ENCODE results near the gene MPC1.
A peak's percentile ranks its signal among the peaks of the same experiment; 100 is the strongest.

The MPC1 gene

GRCh38 chr6:166382933-166383801, at the start of gene MPC1:
TSS of gene MPC1 (minus strand) at chr6:166382940. CDS start at chr6:166382876, 64 bp downstream.
- peak; percentile 95 to 99 (median 98) for DNase-seq

- DNase-seq = no peak
These were observed 47.5 kb upstream of the MPC1 start for GRCh38 chr6:166430269-166430668.

GRCh38 chr6:166424431-166424830, 41.7 kb upstream of the MPC1 start:
- no peak for DNase-seq

- DNase-seq = no peak
These were observed 41.0 kb upstream of the MPC1 start for GRCh38 chr6:166423781-166424180.

DNA sequence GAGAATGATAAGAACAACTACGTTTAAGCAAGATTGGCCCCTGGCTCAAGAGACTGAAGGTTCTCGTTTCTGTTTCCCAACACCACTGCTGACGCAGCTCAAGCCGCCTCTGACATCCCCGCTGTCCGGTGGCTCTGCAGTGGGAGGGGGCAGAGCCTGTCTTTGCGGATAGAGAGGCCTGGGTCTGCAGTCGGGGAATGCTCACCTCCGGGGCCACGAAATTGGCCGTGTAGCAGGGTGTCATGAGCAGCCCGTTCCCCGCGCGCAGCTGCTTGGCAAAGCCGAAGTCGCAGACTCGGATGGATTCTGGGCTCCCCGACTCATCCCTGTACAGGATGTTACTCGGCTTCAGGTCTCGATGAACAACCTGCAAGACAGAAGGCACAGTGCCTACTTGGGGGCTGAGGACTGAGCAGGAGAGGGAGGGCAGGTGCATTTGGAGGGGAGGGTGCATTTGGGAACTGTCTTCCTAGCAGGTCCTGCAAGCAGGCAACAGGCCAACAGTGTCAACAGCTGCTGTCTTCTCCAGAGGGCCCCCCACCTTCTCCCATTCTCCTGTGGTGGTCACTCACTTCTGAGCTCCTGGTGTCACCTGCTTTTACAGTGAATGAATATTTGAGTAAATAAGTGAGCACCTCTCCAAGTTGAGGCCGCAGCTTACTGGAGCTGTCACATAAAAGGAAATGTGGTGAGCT, 40.5 kb upstream of the MPC1 start:
- peak in 1 of 3 experiments; percentile 24 for DNase-seq

DNA sequence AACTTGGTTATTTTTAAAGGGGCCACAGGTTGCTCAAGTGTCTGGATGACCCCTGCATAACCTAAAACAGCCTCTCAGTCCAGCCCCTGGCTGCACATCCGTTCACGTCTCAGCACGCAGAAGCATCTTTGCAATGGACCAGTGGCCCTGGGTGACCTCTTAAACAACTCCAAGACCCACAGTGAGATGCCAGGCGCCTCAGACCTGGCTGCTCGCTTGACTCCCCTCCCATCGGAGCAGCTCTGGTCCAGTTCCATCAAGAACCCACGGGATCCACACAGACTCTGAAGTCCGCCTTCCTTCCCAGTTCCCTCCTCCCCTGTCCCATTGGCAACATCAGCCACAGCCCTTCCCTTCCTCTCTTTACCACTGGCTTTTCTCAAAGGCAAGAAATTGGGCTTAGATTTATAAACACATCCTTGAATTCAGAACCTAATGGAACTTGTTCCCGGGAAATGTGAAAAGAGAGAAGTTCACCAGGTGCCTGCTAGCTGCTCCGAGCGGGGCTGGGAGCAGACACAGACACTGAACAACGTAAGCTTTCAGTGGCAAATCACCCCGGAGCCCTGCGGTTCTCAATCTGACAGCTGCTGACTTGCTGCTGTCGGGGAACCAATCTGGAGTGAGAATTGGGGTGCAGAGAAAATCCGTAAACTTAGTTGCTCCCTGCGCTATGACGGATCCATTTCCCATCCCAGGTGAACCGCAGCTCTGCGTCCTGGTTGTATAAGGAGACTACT, 39.6 kb upstream of the MPC1 start:
- no peak for DNase-seq

DNA sequence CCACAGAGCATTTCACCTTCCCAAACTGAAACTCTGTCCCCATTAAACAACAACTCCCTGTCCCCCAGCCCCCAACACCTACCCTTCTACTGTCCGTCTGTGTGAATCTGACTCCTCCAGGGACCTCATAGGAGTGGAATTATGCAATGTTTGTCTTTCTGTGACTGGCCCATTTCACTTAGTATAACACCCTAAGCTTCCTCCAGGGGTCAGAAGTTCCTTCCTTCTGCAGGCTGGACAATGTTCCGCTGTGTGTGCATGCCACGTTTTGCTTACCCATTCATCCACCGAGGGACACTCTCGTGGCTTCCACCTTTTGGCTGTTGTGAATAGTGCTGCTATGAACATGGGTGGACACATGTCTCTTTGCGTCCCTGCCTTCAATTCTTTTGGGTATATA, 37.6 kb upstream of the MPC1 start:
- no peak for DNase-seq

- no peak for DNase-seq
These were observed 37.0 kb upstream of the MPC1 start for GRCh38 chr6:166419717-166420116.

GRCh38 chr6:166419286-166419685, 36.5 kb upstream of the MPC1 start:
- DNase-seq = no peak

- no peak for DNase-seq
These were observed 36.0 kb upstream of the MPC1 start for GRCh38 chr6:166418691-166419143.

- no peak for DNase-seq
These were observed 34.5 kb upstream of the MPC1 start for GRCh38 chr6:166417285-166417691.

DNA sequence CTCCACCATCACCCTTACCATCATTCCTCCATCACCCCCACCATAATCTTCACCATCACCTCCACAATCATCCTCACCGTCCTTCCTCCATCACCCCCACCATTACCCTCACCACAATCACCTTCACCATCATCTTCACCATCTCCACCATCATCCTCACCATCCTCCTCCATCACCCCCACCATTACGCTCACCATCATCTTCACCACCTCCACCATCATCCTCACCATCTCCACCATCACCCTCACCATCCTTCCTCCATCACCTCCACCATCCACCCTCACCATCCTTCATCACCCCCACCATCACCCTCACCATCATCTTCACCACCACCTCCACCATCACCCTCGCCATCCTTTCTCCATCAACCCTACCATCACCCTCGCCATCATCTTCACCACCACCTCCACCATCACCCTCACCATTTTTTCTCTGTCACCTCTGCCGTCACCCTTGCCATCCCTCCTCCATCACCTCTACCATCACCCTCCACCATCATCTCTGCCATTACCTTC, 33.1 kb upstream of the MPC1 start:
- DNase-seq = no peak

DNA sequence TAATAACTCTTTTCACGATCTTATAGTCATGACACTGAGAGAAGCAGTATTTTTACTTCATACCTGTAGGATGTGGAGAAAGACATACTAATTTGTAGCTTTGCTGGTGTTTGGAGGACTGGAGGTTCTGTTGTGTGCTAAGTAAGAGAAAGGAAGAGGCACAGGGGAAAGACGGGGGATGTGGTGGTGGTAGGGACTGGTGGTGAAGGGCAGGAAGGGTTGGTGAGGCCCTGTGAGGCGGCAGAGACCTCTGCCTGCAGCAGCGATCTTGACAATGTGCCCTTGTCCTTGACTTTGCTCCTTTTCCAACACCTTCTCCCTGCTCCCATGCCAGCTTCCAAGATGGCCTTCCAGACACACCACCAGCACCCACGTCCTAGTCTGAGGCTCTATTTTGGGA, 32.6 kb upstream of the MPC1 start:
- no peak for DNase-seq

DNA sequence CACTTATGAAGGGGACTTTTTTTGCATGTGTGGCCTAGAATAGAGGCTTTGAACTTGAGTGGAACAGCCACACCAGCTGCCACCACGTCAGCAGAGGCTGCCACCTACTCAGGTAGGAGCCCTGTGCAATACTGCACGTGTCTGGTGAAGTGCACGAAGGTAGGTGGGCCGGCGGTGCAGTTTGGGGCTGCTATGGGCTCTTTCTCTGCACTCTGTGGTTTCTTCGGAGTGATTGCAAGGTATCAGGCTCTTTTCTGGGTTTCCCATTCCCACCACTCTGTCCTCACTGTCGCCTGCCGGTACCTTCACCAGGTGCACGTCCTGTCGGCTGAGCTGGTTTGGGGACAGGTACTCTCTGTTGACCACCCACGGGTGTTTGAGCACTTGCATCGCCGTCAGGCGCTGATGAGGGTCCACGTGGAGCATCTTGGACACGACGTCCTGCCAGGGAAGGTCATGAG, 30.8 kb upstream of the MPC1 start:
- no peak for DNase-seq

DNA sequence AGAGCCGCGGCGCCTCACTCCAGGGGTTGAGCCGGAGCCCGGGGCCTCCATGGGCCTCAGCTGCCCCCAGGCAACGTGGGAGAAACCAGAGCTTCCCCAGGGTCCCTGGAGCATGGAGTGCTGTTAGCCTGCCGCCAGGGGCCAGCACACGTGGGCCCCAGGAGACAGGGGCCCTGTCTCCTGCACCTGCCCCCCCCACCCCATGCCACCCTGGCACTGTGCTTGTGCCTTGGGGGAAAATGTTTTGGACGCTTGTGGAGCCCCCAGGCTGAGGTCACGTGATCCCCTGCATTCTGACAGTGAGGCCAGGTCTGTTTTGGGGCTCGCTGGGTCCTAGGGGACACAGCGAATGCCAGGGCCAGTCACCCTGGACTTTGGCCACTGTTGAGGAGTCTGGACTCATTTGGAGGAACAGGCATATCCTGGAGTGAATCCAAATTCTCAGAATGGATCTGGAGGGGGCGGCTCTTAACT, 30.2 kb upstream of the MPC1 start:
- DNase-seq = no peak

DNA sequence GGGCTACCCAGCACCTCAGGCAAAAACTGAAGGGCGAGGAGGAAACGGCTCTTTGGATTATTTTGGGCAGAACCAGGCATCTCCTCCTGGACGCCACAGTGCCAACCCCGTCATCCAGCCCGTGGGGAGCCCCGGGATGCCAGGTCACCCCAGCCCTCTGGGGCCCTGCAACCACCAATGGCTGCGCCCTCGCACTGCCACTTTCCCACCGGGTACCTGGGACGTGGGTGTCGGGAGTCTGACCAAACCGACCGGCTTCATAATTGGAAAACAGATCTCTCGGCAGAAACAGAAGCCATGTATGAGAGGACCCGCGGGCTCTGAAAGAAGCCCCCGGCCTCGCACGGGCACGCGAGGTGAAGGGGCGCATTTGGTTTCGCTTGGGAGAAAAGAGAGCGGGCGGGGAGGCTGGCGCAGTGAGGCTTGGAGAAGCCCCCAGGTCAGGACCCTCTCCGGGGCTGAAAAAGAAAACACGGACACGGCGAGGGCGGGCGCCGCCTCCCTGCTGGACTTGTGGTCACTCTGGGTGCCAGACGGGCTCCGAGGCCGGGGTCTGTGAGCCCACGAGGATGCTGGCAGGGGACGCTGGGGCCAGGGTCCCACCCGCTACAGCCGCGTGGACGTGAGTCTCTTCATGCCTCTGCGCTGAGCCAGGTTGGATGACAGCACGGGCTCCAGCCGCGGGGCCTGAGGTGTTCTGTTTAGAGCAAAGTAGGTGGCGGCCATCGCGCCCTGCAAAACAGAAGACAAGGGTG, 29.6 kb upstream of the MPC1 start:
- DNase-seq = no peak

- no peak for DNase-seq
These were observed 29.0 kb upstream of the MPC1 start for GRCh38 chr6:166411721-166412151.

DNA sequence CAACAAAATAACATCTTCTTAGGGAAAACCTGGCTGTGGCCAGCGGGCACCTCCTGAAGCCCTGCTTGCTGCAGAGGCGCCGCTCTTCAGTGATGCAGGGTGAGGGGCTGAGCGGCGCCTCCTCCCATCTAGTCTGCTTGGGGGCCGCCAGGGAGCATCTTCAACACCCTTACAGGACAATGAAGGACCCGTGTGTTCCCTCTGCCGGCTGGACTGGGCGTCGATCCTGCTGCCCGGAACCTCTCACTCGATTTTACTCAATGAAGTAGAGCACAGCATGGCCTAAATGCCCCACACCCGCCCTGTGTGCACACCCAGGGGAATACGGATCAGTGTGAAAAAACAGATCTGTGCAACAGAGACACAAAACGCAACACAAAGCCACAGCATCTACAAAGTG, 28.5 kb upstream of the MPC1 start:
- DNase-seq = no peak

- DNase-seq = no peak
These were observed 27.7 kb upstream of the MPC1 start for GRCh38 chr6:166410426-166410935.

DNA sequence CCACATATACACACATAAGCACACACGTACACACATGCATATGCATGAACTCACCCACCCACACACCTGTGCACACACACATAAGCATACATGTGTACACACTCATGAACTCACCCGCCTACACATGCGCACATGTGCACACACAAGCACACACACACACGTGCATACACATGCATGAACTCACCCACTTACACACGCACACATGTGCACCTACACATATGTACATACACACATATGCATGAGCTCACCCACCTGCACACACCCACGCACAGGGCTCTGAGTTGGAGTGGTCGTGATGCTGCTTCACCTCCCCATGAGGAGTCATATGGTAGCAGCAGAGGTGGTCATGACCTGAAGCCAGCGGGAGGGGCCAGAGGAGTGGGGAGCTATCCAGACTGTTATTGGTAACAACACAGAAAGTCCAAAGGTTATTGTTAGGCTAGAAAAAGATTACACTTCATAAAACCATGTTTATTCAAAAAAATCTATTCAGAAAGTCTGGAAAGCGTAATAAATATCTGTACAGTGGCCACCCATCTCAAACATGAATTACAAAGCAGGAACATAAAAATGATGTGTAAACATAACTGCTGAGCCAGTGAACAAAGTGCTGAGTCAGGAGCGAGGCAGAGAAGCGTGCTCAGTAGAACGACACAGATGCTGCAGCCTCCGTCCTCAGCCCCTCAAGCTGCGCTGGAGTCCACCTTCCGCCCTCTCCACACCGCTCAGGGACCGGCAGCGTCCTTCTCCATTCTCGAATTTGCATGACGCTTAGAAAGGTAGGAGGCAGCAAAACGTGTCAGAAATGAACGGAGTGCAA, 26.4 kb upstream of the MPC1 start:
- no peak for DNase-seq

DNA sequence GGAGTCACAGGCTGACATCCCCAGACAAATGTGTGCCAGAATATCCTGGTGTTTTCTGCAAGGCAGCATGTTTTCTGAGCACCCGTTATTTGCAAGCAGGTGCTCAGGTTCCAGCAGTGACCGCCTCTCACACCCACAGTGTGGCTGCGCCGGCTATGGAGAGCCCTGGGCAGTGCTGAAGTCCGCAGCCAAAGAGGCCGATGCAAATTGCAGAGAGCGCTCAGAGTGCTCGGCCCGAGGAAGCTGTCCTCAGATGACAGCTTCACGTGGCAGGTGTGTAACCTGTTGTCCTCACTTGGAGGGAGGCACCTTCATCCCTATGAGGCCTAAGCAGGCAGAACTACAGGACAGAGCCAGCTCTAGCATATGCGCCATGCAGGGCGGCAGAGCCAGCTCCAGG, 23.5 kb upstream of the MPC1 start:
- DNase-seq = no peak

All from NCI-H1417 (cell line).